Amniotic epithelial cell (primary cell): ENCODE results near the gene RHEB.
"Not testable (repeated sequence)": the region's sequence is repeated elsewhere in the genome, so short reads cannot be mapped to it uniquely, and the experiment has no call there.

Experiments used
- DNase-seq: peaks from one replicate; pipeline ENCODE4 v3.0.0-alpha.2; 2010; ENCODE audit warnings: low read depth

The RHEB gene

GRCh38 chr7:151519765-151520418, at the start of gene RHEB:
TSS of gene RHEB (minus strand) at chr7:151519895. CDS start at chr7:151519511, 384 bp downstream.
- peak; percentile 98 for DNase-seq

- DNase-seq = peak; percentile 89
Measured at GRCh38 chr7:151566897-151567320, 47.2 kb upstream of the RHEB start.

- DNase-seq = peak; percentile 88
Measured at GRCh38 chr7:151565541-151565940, 45.8 kb upstream of the RHEB start.

- no peak for DNase-seq
Measured at GRCh38 chr7:151560243-151560642, 40.5 kb upstream of the RHEB start.

GRCh38 chr7:151559557-151560183, 40.0 kb upstream of the RHEB start:
- no peak for DNase-seq

GRCh38 chr7:151558575-151558974, 38.9 kb upstream of the RHEB start:
- peak; percentile 72 for DNase-seq

- DNase-seq = no peak
Measured at GRCh38 chr7:151556592-151556991, 36.9 kb upstream of the RHEB start.

- DNase-seq = no peak
Measured at GRCh38 chr7:151553356-151553755, 33.7 kb upstream of the RHEB start.

- DNase-seq = no peak
Measured at GRCh38 chr7:151552352-151553028, 32.8 kb upstream of the RHEB start.

GRCh38 chr7:151551820-151552219, 32.1 kb upstream of the RHEB start:
- DNase-seq = no peak

- DNase-seq = peak; percentile 99
Measured at GRCh38 chr7:151550656-151551286, 31.1 kb upstream of the RHEB start.

GRCh38 chr7:151549644-151550043, 29.9 kb upstream of the RHEB start:
- no peak for DNase-seq

GRCh38 chr7:151549083-151549482, 29.4 kb upstream of the RHEB start:
- no peak for DNase-seq

- no peak for DNase-seq
Measured at GRCh38 chr7:151544183-151544582, 24.5 kb upstream of the RHEB start.

- no peak for DNase-seq
Measured at GRCh38 chr7:151542606-151543130, 23.0 kb upstream of the RHEB start.

- no peak for DNase-seq
Measured at GRCh38 chr7:151541709-151542499, 22.2 kb upstream of the RHEB start.

GRCh38 chr7:151540146-151540545, 20.5 kb upstream of the RHEB start:
- DNase-seq = peak; percentile 32

GRCh38 chr7:151539088-151539671, 19.5 kb upstream of the RHEB start:
- peak; percentile 29 for DNase-seq

- DNase-seq = no peak
Measured at GRCh38 chr7:151537818-151538561, 18.3 kb upstream of the RHEB start.

- not testable (repeated sequence) for DNase-seq
Measured at GRCh38 chr7:151536178-151536577, 16.5 kb upstream of the RHEB start.

GRCh38 chr7:151529842-151530241, 10.1 kb upstream of the RHEB start:
- no peak for DNase-seq
